ENCODE data around the gene MGRN1.
A peak's percentile ranks its signal among the peaks of the same experiment; 100 is the strongest.
"Not testable (repeated sequence)": the region's sequence is repeated elsewhere in the genome, so short reads cannot be mapped to it uniquely, and the experiment has no call there.

MGRN1 gene

GRCh38 chr16:4733747-4734062 lies 109.1 kb downstream of the MGRN1 start:
- no peak for DNase-seq (ENCODE audit: low read depth, low spot score)

GRCh38 chr16:4734063-4734729 lies 109.6 kb downstream of the MGRN1 start, which contains the start of the genes ANKS3 and DNAAF8:
ANKS3 (minus strand) TSS chr16:4734271; CDS start chr16:4730149, 4,122 bp downstream.
DNAAF8 (plus strand) TSS chr16:4734537; CDS start chr16:4736515, 1,978 bp downstream.
- peak; percentile 83 for DNase-seq (ENCODE audit: low read depth, low spot score)

- DNase-seq (ENCODE audit: low read depth, low spot score): no peak
Observed at GRCh38 chr16:4734730-4735535, 110.3 kb downstream of the MGRN1 start.

- no peak for DNase-seq (ENCODE audit: low read depth, low spot score)
Observed at GRCh38 chr16:4736546-4736945, 111.9 kb downstream of the MGRN1 start.

GRCh38 chr16:4737545-4737944 lies 112.9 kb downstream of the MGRN1 start:
- DNase-seq (ENCODE audit: low read depth, low spot score): no peak

- not testable (repeated sequence) for DNase-seq (ENCODE audit: low read depth, low spot score)
Observed at GRCh38 chr16:4738370-4738769, 113.7 kb downstream of the MGRN1 start.
